HEK293 (cell line): ENCODE data around the gene DIP2B.

Experiments
- REST ChIP-seq: fragments of 450-650 bp; formaldehyde crosslinking; IDR thresholded peaks from 2 replicates; pipeline ENCODE4 v1.5.1; 2016; ENCODE audit warnings: missing biosample characterization, missing genetic modification characterization
- ZBTB10 ChIP-seq: fragments of 450-650 bp; formaldehyde crosslinking; IDR thresholded peaks from 2 replicates; pipeline ENCODE4 v1.5.1; 2016; ENCODE audit warnings: missing biosample characterization, missing genetic modification characterization
- ZBTB7A ChIP-seq: fragments of 450-650 bp; formaldehyde crosslinking; IDR thresholded peaks from 2 replicates; pipeline ENCODE4 v1.5.1; 2016; ENCODE audit warnings: low read depth, missing biosample characterization, missing genetic modification characterization
- ZNF211 ChIP-seq: fragments of 450-650 bp; formaldehyde crosslinking; IDR thresholded peaks from 2 replicates; pipeline ENCODE4 v1.5.1; 2016; ENCODE audit warnings: low read depth, missing biosample characterization, missing genetic modification characterization
- ZNF423 ChIP-seq: fragments of 450-650 bp; formaldehyde crosslinking; IDR thresholded peaks from 2 replicates; pipeline ENCODE4 v1.5.1; 2016; ENCODE audit warnings: missing biosample characterization, missing genetic modification characterization
- ZNF449 ChIP-seq: fragments of 450-650 bp; formaldehyde crosslinking; IDR thresholded peaks from 2 replicates; pipeline ENCODE4 v1.5.1; 2017; ENCODE audit warnings: missing biosample characterization, mild to moderate bottlenecking, missing genetic modification characterization, moderate library complexity

- TF ChIP-seq ZNF423 (tag by site-specific recombination) (no peak), ZNF449 (tag by site-specific recombination) (no peak), ZNF211 (tag by site-specific recombination) (no peak), REST (tag by site-specific recombination) (no peak), ZBTB7A (tag by site-specific recombination) (no peak), ZBTB10 (tag by site-specific recombination) (no peak)
These were observed 20.6 kb downstream of the DIP2B start for GRCh38 chr12:50525422-50525821.
